Measurements from ENCODE around the gene PTPRE.

PTPRE gene

DNA sequence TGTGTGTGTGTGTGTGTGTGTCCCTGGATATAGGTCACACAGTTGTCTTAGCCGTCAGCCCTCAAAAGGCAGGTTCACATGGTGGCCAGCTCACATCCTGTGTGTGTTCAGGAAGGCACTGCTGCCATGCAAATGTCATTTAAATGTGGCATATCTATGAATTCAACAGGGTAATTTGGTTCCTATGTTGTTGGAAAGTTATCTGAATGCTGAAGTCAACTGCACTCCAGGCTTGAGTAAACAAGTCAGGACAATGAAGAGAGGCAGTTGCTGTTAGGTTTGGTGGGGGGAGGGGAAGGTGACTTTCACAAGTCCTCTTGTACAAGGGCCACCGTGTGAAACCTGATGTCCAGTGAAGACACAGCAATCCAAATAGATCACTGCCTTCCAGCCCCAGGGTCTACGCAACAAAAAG is 61.1 kb downstream of the PTPRE start:
- Histone ChIP-seq H3K4me1 (ENCODE audit: insufficient read depth, low read length) (no peaks in the 10 kb centered on the region), H2AFZ (ENCODE audit: low read depth, low read length) (no peak overlapping the region), H3K4me3 (ENCODE audit: low read length) (no peak overlapping the region), H3K36me3 (ENCODE audit: insufficient read depth, low read length) (no peaks in the 10 kb centered on the region), H3K9me3 (ENCODE audit: low read length) (no peaks in the 10 kb centered on the region), H3K27me3 (ENCODE audit: insufficient read depth, low read length) (no peaks in the 10 kb centered on the region)

DNA sequence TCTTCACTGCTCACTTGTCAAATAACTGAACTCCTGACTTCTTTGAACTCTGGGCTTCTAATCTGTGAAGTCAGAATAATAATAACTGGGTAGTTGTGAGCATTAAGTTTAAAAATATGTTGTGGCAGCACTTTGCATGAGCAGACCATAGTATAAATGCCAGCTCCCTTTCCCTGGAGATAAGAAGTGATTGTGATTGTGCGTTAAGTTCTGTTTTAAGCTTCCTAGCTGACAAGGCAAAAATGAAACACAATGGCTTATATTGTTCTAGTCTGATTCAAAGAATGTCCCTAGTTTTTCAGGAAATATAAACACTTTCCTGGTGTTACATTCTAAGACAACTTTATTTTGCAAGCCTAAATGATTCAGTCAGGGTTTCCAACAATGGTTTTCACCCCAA is 61.8 kb downstream of the PTPRE start:
- Histone ChIP-seq H3K4me3 (ENCODE audit: low read length) (no peak overlapping the region), H3K9me3 (ENCODE audit: low read length) (no peaks in the 10 kb centered on the region), H3K36me3 (ENCODE audit: insufficient read depth, low read length) (no peaks in the 10 kb centered on the region), H2AFZ (ENCODE audit: low read depth, low read length) (no peak overlapping the region), H3K27me3 (ENCODE audit: insufficient read depth, low read length) (no peaks in the 10 kb centered on the region), H3K4me1 (ENCODE audit: insufficient read depth, low read length) (no peaks in the 10 kb centered on the region)

GRCh38 chr10:127971101-127971946 is 64.4 kb downstream of the PTPRE start:
- H3K4me1 ChIP-seq (ENCODE audit: insufficient read depth, low read length), result no peaks in the 10 kb centered on the region
- no peaks in the 10 kb centered on the region for H3K36me3 ChIP-seq (ENCODE audit: insufficient read depth, low read length)
- no peaks in the 10 kb centered on the region for H3K27me3 ChIP-seq (ENCODE audit: insufficient read depth, low read length)
- no peaks in the 10 kb centered on the region for H3K9me3 ChIP-seq (ENCODE audit: low read length)
- no peak overlapping the region for H3K4me3 ChIP-seq (ENCODE audit: low read length)
- no peak overlapping the region for H2AFZ ChIP-seq (ENCODE audit: low read depth, low read length)

GRCh38 chr10:127971963-127972615 is 65.2 kb downstream of the PTPRE start:
- H3K4me1 ChIP-seq (ENCODE audit: insufficient read depth, low read length), result no peaks in the 10 kb centered on the region
- no peaks in the 10 kb centered on the region for H3K27me3 ChIP-seq (ENCODE audit: insufficient read depth, low read length)
- no peaks in the 10 kb centered on the region for H3K9me3 ChIP-seq (ENCODE audit: low read length)
- H3K4me3 ChIP-seq (ENCODE audit: low read length), result no peak overlapping the region
- H2AFZ ChIP-seq (ENCODE audit: low read depth, low read length), result no peak overlapping the region
- no peaks in the 10 kb centered on the region for H3K36me3 ChIP-seq (ENCODE audit: insufficient read depth, low read length)

- Histone ChIP-seq H3K36me3 (ENCODE audit: insufficient read depth, low read length) (no peaks in the 10 kb centered on the region), H3K4me3 (ENCODE audit: low read length) (no peak overlapping the region), H2AFZ (ENCODE audit: low read depth, low read length) (no peak overlapping the region)
Measured at GRCh38 chr10:127972751-127973357, 66.0 kb downstream of the PTPRE start.

DNA sequence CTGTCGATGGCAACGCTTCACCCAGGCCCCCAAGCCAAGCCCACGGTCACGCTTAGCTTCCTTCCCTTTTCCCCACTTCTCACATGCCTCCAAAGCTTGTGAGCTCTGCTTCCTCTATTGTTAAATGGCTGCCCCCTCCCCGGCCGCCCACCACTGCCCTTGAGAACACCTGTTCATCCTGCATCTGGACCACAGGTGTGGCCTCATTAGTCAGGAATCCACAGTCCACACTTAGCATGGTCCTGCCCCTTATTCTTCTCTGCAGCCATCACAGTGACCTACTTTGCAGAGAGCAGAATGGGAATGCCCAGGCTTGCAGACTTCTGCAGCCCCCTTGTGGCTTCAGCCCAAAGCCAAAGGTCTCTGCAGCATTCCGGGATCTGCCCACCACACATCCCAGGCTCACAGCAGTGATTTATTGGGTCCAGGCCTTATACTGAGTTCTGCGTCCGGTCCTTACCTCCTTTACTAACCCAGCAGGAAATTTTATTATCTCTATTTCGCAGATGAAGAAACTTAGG is 66.9 kb downstream of the PTPRE start:
- Histone ChIP-seq H3K4me1 (ENCODE audit: insufficient read depth, low read length) (no peaks in the 10 kb centered on the region), H3K9me3 (ENCODE audit: low read length) (no peaks in the 10 kb centered on the region), H3K36me3 (ENCODE audit: insufficient read depth, low read length) (no peaks in the 10 kb centered on the region), H3K4me3 (ENCODE audit: low read length) (no peak overlapping the region), H3K27me3 (ENCODE audit: insufficient read depth, low read length) (no peaks in the 10 kb centered on the region), H2AFZ (ENCODE audit: low read depth, low read length) (no peak overlapping the region)

More at GRCh38 chr10:127972751-127973357, 66.0 kb downstream of the PTPRE start:
- no peaks in the 10 kb centered on the region for H3K4me1 ChIP-seq (ENCODE audit: insufficient read depth, low read length)
- H3K27me3 ChIP-seq (ENCODE audit: insufficient read depth, low read length), result no peaks in the 10 kb centered on the region
- no peaks in the 10 kb centered on the region for H3K9me3 ChIP-seq (ENCODE audit: low read length)

- Histone ChIP-seq H3K36me3 (ENCODE audit: insufficient read depth, low read length) (no peaks in the 10 kb centered on the region), H2AFZ (ENCODE audit: low read depth, low read length) (no peak overlapping the region), H3K4me1 (ENCODE audit: insufficient read depth, low read length) (no peaks in the 10 kb centered on the region), H3K27me3 (ENCODE audit: insufficient read depth, low read length) (no peaks in the 10 kb centered on the region), H3K4me3 (ENCODE audit: low read length) (no peak overlapping the region), H3K9me3 (ENCODE audit: low read length) (no peaks in the 10 kb centered on the region)
Measured at GRCh38 chr10:127974911-127975310, 68.0 kb downstream of the PTPRE start.

DNA sequence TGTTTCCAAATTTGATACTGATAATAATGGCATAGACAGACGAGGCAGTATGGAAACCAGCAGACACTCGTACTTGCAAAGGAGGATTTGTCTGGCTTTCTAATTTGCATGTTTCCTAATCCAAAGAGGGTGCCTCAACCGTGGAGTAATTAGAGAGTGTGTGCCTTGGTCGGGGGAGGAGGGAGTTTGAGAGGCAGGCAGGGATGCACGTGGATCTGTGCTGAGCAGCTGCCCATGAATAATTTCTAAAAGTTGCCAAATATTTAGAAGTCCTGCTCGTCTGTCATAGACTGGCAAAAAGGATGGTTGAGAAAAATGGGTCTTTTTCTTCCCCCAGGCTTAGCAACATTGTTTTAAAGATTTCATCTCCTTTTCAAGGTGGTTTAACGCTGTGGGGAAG is 69.4 kb downstream of the PTPRE start:
- Histone ChIP-seq H3K4me1 (ENCODE audit: insufficient read depth, low read length) (no peaks in the 10 kb centered on the region), H3K4me3 (ENCODE audit: low read length) (no peak overlapping the region), H3K27me3 (ENCODE audit: insufficient read depth, low read length) (no peaks in the 10 kb centered on the region), H3K9me3 (ENCODE audit: low read length) (no peaks in the 10 kb centered on the region), H3K36me3 (ENCODE audit: insufficient read depth, low read length) (no peaks in the 10 kb centered on the region), H2AFZ (ENCODE audit: low read depth, low read length) (no peak overlapping the region)

- H2AFZ ChIP-seq (ENCODE audit: low read depth, low read length), result no peak overlapping the region
- H3K4me3 ChIP-seq (ENCODE audit: low read length), result no peak overlapping the region
- H3K4me1 ChIP-seq (ENCODE audit: insufficient read depth, low read length), result no peaks in the 10 kb centered on the region
- H3K27me3 ChIP-seq (ENCODE audit: insufficient read depth, low read length), result no peaks in the 10 kb centered on the region
- no peaks in the 10 kb centered on the region for H3K36me3 ChIP-seq (ENCODE audit: insufficient read depth, low read length)
- H3K9me3 ChIP-seq (ENCODE audit: low read length), result no peaks in the 10 kb centered on the region
Measured at GRCh38 chr10:127976701-127977356, 69.9 kb downstream of the PTPRE start.

DNA sequence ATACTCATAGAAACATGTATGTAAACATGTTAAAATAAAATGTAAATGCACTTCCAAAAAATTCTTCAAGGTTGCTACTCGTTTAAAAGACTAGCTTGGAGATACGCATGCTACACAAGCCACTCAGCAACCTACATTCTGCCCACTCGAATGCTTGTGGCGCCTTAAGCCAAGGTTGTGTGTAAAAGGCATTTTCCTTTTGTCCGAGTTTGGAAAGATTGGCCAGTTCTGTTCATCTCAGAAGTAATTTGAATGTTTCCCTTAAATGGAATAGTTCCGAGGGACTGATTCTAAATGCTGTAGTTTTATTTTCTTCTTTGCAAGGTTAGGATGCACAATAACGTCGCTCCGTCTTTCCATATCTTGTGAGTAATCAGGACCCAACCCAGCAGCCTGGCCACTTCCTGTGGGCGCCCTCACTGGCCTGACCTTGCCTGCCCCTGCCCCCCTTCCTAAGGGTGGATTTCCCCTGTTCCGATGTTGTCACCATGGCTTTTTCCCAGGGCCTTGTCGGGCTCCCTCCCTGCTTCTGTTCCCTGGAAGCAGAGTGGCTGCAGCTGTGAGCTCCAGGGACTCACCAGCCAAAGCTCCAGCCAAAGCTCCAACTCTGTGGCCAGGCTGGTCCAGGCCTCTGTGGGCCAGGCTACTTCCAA is 70.6 kb downstream of the PTPRE start:
- no peaks in the 10 kb centered on the region for H3K27me3 ChIP-seq (ENCODE audit: insufficient read depth, low read length)
- H3K36me3 ChIP-seq (ENCODE audit: insufficient read depth, low read length), result no peaks in the 10 kb centered on the region
- no peak overlapping the region for H2AFZ ChIP-seq (ENCODE audit: low read depth, low read length)
- H3K9me3 ChIP-seq (ENCODE audit: low read length), result no peaks in the 10 kb centered on the region
- H3K4me3 ChIP-seq (ENCODE audit: low read length), result no peak overlapping the region
- H3K4me1 ChIP-seq (ENCODE audit: insufficient read depth, low read length), result no peaks in the 10 kb centered on the region

DNA sequence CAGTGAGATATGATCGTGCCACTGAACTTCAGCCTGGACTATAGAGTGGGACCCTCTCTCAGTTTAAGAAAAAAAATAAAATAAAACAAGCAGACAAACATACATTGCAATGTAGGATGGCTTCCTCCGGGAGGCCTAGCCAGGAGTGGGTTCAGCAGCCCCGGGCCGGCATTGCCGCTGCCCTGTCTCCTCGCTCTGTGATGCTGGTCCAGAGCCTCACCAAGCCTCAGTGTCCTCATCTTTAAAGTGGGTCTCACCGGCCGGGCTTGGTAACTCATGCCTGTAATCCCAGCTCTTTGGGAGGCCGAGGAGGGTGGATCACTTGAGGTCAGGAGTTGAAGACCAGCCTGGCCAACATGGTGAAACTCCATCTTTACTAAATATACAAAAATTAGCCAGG is 71.6 kb downstream of the PTPRE start:
- Histone ChIP-seq H3K27me3 (ENCODE audit: insufficient read depth, low read length) (no peaks in the 10 kb centered on the region), H2AFZ (ENCODE audit: low read depth, low read length) (no peak overlapping the region), H3K36me3 (ENCODE audit: insufficient read depth, low read length) (no peaks in the 10 kb centered on the region), H3K9me3 (ENCODE audit: low read length) (no peaks in the 10 kb centered on the region), H3K4me3 (ENCODE audit: low read length) (no peak overlapping the region), H3K4me1 (ENCODE audit: insufficient read depth, low read length) (no peaks in the 10 kb centered on the region)

DNA sequence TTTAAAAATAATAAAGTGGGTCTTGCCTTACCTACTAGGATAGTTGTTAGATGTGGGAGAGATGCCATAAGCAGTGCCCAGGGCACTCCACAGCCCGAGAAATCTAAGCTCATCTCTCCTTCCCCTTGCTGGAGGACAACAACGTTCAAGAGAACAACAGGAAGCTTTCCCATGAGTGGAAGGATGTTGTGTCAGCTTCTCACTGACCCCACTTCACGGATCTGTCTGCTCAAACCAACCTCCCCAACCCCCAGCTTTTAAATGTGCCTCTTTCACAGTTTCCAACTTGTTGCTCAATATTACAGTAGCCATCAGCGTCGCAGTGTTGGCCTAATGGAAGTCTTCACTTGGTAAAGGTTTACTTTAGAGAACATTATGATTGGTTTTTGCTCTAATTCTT is 72.1 kb downstream of the PTPRE start:
- H3K4me1 ChIP-seq (ENCODE audit: insufficient read depth, low read length), result no peaks in the 10 kb centered on the region
- no peaks in the 10 kb centered on the region for H3K9me3 ChIP-seq (ENCODE audit: low read length)
- H3K27me3 ChIP-seq (ENCODE audit: insufficient read depth, low read length), result no peaks in the 10 kb centered on the region
- no peaks in the 10 kb centered on the region for H3K36me3 ChIP-seq (ENCODE audit: insufficient read depth, low read length)
- H2AFZ ChIP-seq (ENCODE audit: low read depth, low read length), result no peak overlapping the region
- no peak overlapping the region for H3K4me3 ChIP-seq (ENCODE audit: low read length)

All from neuron (in vitro differentiated cells).